Measurements from ENCODE around the gene SLC9A8.

The SLC9A8 gene

DNA sequence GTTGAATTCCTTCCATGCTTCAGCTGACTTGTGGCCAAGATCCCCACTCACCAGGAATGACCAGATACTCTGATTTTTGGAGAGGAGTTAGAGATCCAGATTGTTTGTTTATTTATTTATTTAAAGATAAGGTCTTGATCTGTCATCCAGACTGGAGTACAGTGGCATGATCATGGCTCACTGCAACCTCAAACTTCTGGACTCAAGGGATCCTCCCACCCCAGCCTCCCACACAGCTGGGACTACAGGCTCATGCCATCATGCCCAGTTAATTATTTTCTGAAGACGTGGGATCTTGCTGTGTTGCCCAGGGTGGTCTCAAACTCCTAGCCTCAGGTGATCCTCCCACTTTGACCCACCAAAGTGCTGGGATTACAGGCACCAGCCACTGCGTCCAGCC is 106.8 kb downstream of the SLC9A8 start:
- ChIA-PET POLR2A (interaction anchor here (1.1 kb wide), 1 partner anchor 32 kb away, joined by 4 read pairs; no protein-coding TSS in a partner anchor), CTCF (interaction anchor here (0.9 to 1.2 kb wide), 2 partner anchors 16 to 28 kb away, joined by 3 to 4 read pairs; partner anchors contain the start of gene RNF114)
- H3K4me3 ChIP-seq (ENCODE audit: low read depth, low read length) = no peak overlapping the region
- no peak for DNase-seq (ENCODE audit: low read depth, low spot score)
- TF ChIP-seq CTCF (IDR thresholded peaks at IDR 0.05; ENCODE audit: insufficient read depth, low read length, missing control alignments) = no peak

DNA sequence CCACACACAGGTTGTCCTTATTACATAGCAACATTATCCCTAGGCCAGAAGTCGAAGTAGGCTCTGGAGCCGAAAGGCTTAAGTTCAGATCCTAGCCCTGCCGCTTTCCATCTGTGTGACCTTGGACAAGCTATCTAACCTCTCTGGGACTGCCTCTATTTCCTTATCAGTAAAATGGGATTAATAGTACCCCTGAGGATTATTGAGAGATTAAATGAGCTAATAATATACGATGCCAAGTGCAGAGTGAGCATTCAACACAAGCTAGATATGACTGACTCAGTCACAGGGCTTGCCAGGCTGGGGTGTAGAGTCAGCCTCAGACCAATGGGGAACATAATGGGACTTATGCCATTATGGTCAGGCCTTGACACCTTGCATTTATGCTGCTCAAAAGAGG is 111.6 kb downstream of the SLC9A8 start:
- H3K4me3 ChIP-seq (ENCODE audit: low read depth, low read length) = no peak overlapping the region
- no peak for TF ChIP-seq CTCF (IDR thresholded peaks at IDR 0.05; ENCODE audit: insufficient read depth, low read length, missing control alignments)
- POLR2A ChIA-PET = no interaction called here
- DNase-seq (ENCODE audit: low read depth, low spot score) = no peak
- CTCF ChIA-PET = interaction anchor here (0.6 to 1.7 kb wide), 6 partner anchors 8 to 147 kb away, joined by 3 to 4 read pairs (median 3); no protein-coding TSS in a partner anchor

GRCh38 chr20:49925901-49926454 is 113.3 kb downstream of the SLC9A8 start:
- no peak for DNase-seq (ENCODE audit: low read depth, low spot score)
- CTCF ChIA-PET = interaction anchor here (0.6 to 1.4 kb wide), 6 partner anchors 9 to 145 kb away, joined by 3 to 4 read pairs (median 3); no protein-coding TSS in a partner anchor
- no peak for TF ChIP-seq CTCF (IDR thresholded peaks at IDR 0.05; ENCODE audit: insufficient read depth, low read length, missing control alignments)
- no peak overlapping the region for H3K4me3 ChIP-seq (ENCODE audit: low read depth, low read length)
- POLR2A ChIA-PET = interaction anchor here (0.9 kb wide), 1 partner anchor 10 kb away, joined by 3 read pairs; no protein-coding TSS in a partner anchor

GRCh38 chr20:49928411-49929141 is 115.9 kb downstream of the SLC9A8 start:
- CTCF ChIA-PET = interaction anchor here (0.7 to 1.5 kb wide), 10 partner anchors 10 to 322 kb away, joined by 3 to 6 read pairs (median 4); no protein-coding TSS in a partner anchor
- peak; percentile 56 for DNase-seq (ENCODE audit: low read depth, low spot score)
- H3K4me3 ChIP-seq (ENCODE audit: low read depth, low read length) = no peak overlapping the region
- TF ChIP-seq CTCF (IDR thresholded peaks at IDR 0.05; ENCODE audit: insufficient read depth, low read length, missing control alignments) = peak; percentile 76
- POLR2A ChIA-PET = no interaction called here

- no peak for DNase-seq (ENCODE audit: low read depth, low spot score)
- TF ChIP-seq CTCF (IDR thresholded peaks at IDR 0.05; ENCODE audit: insufficient read depth, low read length, missing control alignments) = no peak
- ChIA-PET CTCF (interaction anchor here (0.7 to 2.0 kb wide), 6 partner anchors 8 to 142 kb away, joined by 3 to 7 read pairs (median 4); no protein-coding TSS in a partner anchor), POLR2A (no interaction called here)
- no peak overlapping the region for H3K4me3 ChIP-seq (ENCODE audit: low read depth, low read length)
These were observed 116.5 kb downstream of the SLC9A8 start for GRCh38 chr20:49929142-49929494.

- POLR2A ChIA-PET = interaction anchor here (1.2 to 1.8 kb wide), 2 partner anchors 13 to 20 kb away, joined by 5 read pairs; partner anchors contain the start of gene SPATA2
- H3K4me3 ChIP-seq (ENCODE audit: low read depth, low read length) = peak overlapping the region; percentile 37
These were observed 123.1 kb downstream of the SLC9A8 start for GRCh38 chr20:49935746-49936152.

More at GRCh38 chr20:49935746-49936152, 123.1 kb downstream of the SLC9A8 start:
- no peak for DNase-seq (ENCODE audit: low read depth, low spot score)
- CTCF ChIA-PET = interaction anchor here (0.6 to 1.8 kb wide), 13 partner anchors 10 to 394 kb away, joined by 3 to 8 read pairs (median 3); no protein-coding TSS in a partner anchor
- TF ChIP-seq CTCF (IDR thresholded peaks at IDR 0.05; ENCODE audit: insufficient read depth, low read length, missing control alignments) = no peak
